NOMO-1 (cell line): ENCODE measurements around the gene TSSC4.
"Not testable (repeated sequence)": the region's sequence is repeated elsewhere in the genome, so short reads cannot be mapped to it uniquely, and the experiment has no call there.

Experiments
- DNase-seq, 2 experiments: peaks; one replicate each; lab custom pipeline; 2025; ENCODE audit not compliant: unreplicated experiment in 2 of 2; lab: John Stamatoyannopoulos, UW

The TSSC4 gene

GRCh38 chr11:2400069-2400761 lies at the start of gene TSSC4:
TSS of gene TSSC4 (plus strand) at chr11:2400750. CDS start at chr11:2402634, 1,884 bp downstream.
- DNase-seq, result peak; percentile 99 to 100

- DNase-seq, result no peak
These were observed 48.8 kb upstream of the TSSC4 start for GRCh38 chr11:2351701-2352100.

GRCh38 chr11:2352420-2352819 lies 48.1 kb upstream of the TSSC4 start:
- DNase-seq, result no peak

GRCh38 chr11:2355000-2355644 lies 45.4 kb upstream of the TSSC4 start:
- no peak for DNase-seq

GRCh38 chr11:2357246-2357645 lies 43.3 kb upstream of the TSSC4 start:
- no peak for DNase-seq

GRCh38 chr11:2357651-2358050 lies 42.9 kb upstream of the TSSC4 start:
- DNase-seq, result not testable (repeated sequence)

GRCh38 chr11:2358754-2359442 lies 41.7 kb upstream of the TSSC4 start:
- no peak for DNase-seq

DNA sequence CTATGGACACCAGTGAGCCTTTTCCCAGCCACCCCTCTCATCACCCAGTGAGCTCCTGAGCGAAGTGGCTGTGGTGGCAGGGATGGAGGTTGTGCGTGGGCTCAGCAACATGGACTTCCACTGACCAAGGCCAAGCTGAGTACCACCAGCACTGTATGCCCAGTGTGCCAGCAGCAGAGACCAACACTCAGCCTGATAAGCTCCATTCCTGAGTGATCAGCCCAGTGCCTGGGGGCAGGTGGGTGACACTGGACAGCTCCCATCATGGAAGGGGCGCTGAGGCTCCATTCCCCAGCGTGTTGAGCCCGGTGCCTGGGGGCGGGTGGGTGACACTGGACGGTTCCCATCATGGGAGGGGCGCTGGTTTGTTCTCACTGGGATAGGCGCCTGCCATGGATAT lies 41.0 kb upstream of the TSSC4 start:
- DNase-seq, result no peak

DNA sequence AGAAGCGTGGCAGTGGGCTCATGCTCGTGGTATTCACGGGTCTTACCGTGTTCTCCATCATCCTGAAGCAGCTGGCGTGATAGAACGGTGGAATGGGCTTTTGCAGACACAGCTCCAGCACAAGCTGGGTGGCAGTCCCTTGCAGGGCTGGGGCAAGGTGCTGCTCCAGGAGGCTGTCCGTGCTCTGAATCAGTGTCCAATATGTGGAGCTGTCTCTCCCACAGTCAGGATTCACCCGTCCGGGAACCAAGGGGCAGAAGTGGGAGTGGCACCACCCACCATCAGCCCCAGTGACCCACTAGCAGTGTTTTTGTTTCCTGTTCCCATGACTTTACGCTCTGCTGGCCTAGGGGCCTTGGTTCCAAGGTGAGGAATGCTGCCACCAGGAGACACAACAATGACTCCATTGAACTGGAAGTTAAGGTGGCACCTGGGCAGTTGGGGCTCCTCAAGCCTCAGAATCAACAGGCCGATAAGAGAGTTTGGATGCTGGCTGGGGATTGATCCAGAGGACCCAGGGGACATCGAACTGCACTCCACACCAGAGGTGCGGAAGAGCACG lies 40.4 kb upstream of the TSSC4 start:
- DNase-seq, result no peak

- DNase-seq, result no peak
These were observed 39.0 kb upstream of the TSSC4 start for GRCh38 chr11:2361565-2361964.

- DNase-seq, result no peak
These were observed 38.1 kb upstream of the TSSC4 start for GRCh38 chr11:2362414-2362813.

- DNase-seq, result no peak
These were observed 37.4 kb upstream of the TSSC4 start for GRCh38 chr11:2363130-2363529.

- no peak for DNase-seq
These were observed 36.8 kb upstream of the TSSC4 start for GRCh38 chr11:2363577-2364370.

DNA sequence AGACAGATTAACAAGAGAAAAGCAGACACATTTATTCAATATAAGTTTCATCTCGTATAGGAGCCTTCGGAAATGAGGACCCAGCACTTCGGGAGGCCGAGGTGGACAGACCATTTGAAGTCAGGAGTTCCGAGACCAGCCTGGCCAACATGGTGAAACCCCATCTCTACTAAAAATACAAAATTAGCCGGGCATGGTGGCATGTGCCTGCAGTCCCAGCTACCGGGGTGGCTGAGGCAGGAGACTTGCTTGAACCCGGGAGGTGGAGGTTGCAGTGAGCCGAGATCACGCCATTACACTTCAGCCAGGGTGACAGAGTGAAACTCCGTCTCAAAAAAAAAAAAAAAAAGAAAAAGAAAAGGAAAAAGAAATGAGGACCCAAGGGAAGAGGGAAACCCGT lies 36.2 kb upstream of the TSSC4 start:
- not testable (repeated sequence) for DNase-seq

DNA sequence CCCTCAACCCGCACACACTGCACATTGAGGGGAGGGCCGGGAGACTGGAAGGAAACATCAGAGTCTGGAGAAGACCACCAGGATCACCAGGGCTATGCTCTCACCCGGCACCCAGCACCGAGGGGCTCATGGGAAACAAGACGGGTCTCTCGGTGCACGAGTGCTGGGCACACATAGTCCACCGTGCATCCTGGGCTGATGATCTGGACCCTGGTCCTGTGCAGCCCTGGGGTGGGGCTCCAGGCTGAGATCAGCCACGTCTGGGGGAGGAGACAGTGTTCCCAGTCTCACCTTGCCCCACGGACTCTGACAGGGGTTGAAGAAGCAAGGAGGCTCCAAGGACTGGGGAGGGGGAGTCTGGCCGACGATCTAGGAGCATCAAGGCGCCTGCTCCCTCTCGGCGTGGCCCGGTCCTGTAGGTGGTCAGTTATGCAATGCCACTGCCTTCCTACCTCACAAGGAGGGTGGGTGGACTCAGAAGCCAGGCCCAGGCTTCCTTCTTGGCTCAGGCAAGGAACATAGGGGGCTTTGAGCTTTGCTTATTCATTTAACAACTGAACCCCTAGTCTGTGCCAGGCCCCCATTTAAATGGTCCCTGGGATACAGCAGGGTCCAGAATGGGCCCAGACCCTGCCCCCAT lies 34.9 kb upstream of the TSSC4 start:
- no peak for DNase-seq

DNA sequence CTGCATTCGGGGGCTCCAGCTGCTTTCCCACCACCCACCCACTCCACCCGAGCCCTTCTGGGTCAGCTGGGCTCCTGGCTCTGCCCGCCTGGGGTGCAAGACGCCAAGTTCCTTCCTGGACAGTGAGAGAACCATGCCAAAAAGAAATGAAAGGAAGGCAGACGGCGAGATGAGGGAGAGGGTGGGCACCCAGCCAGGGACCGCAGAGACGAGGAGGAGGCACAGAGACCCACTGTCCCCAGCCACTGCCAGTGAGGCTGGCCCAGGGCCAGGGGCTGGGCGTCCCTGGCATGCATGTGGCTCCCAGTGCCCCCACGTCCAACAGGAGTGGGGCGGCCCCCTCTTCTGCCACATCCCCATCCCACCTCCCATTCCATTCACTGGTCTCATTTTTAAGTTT lies 34.3 kb upstream of the TSSC4 start:
- no peak for DNase-seq

DNA sequence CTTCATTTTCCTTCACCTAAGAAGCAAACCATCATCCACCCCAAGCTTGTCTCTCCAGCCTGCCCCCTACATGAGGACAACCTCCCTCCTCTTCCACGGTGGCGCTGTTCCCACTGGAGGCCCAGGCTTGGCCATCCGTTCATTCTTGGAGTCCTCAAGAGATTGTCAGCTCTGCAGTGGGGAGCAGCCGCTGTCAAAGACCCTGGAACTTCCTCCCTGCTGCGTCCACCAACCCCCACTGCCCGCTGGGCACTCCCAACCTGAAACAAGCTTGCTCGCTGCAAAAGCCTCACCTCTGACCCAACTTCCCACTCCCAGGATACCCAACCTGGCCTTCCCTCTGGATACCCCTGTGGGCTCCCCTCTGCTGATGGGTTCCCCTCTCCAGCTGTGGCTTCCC lies 33.8 kb upstream of the TSSC4 start:
- DNase-seq, result no peak

DNA sequence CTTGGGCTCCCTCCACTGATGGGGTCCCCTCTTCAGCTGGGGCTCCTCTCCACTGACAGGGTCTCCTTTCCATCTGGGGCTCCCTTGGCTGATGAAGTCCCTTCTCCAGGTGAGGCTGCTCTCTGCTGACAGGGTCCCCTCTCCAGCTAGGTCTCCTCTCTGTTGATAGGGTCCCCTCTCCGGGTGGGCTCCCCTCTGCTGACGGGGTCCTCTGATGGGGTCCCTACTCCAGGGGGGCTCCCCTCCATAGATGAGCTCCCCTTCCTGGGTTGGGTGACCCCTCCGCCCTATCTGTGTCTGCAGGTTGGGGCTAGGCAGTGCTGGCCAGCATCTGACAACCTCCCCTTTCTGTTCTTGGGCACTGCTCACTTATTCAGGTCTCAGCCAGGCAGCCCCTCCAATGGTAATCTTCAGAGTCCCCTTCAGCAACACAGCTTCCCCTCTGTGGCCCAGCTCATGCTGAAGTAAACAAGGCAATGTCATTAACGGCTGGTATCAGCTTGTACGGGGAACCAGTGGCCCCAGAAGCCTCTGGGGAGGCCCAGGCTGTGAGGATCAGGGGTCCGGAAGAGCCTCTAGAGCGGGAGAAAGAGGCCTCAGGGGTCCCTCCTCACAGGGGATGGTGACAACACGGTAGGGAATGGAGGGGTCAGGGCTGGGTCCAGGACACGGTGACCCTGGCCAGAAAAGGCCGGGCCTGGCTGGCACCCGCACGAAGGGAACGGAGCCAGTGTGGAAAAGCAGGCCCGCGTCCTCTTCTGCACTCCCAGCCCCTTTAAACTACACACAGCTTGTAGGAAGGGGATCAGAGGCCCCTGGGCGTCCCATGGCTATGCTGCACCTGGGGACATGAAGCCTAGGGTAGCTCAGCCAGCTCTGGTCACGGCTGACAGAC lies 33.0 kb upstream of the TSSC4 start:
- no peak for DNase-seq

DNA sequence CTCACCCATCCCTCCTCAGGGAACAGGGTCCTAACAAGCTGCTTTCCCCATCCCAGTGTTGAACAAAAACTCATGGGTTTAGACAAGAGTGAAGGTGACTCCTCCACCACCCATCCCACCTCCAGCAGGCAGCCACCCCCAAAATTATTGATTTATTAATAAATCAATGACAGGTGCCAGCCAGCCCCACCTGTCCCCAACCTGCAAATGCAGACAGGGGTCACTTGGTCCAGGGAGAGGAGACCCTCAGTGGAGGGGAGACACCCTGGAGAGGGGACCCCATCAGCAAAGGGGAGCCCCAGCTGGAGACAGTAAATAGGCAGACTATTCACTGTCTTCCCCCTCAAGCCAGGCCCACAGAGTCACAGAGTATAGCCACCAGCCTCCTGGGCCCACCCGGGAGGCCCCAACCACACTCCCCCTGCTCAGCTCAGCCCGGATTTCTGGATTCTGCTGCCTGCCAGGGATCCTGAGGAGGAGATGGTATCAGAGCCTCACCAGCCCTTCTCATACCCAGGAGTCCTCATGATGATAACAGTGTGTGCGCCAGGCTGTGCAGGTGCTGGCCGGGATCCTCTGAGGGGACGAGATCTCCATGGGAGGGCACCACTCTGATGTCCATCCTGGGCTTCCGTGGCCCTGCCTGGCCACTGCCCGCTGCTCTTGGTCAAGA lies 32.2 kb upstream of the TSSC4 start:
- DNase-seq, result no peak
